Type B pancreatic cell (in vitro differentiated cells): Measurements from ENCODE around the gene TBCB. TPM values are rescaled to one million over a fixed set of nuclear protein-coding genes. Genes with fewer than 3 reads are reported as not detected.
A peak's percentile ranks its signal among the peaks of the same experiment; 100 is the strongest.

ENCODE experiments used
- DNase-seq: peaks from one replicate; pipeline ENCODE4 v3.0.0; 2021; ENCODE audit warnings: mixed read lengths; ENCODE audit not compliant: unreplicated experiment; ENCODE audit errors: extremely low spot score
- H3K27ac Mint-ChIP-seq: 2 replicates; pipeline ENCODE4 v1.8.0; 2021; ENCODE audit warnings: mild to moderate bottlenecking, mixed read lengths
- H3K27me3 Mint-ChIP-seq: 2 replicates; pipeline ENCODE4 v1.8.0; 2021; ENCODE audit warnings: mixed read lengths
- H3K36me3 Mint-ChIP-seq: 2 replicates; pipeline ENCODE4 v1.8.0; 2021; ENCODE audit warnings: mixed read lengths
- H3K4me1 Mint-ChIP-seq: one replicate; pipeline ENCODE4 v1.8.0; 2021; ENCODE audit warnings: mixed read lengths; ENCODE audit not compliant: unreplicated experiment
- H3K4me3 Mint-ChIP-seq: 2 replicates; pipeline ENCODE4 v1.8.0; 2021; ENCODE audit warnings: mild to moderate bottlenecking, mixed read lengths
- H3K9me3 Mint-ChIP-seq: 2 replicates; pipeline ENCODE4 v1.8.0; 2021; ENCODE audit warnings: mixed read lengths
- total RNA-seq: library from RNA; stranded (reverse); gene quantifications from 2 replicates; pipeline ENCODE4 v1.2.1, GENCODE V29; 2021; ENCODE audit warnings: low replicate concordance
- TF ChIP-seq, protein P1 (sequence below): fragments of 200-600 bp; sonication (generic); conservative IDR thresholded peaks from 2 replicates; pipeline ENCODE4 v1.5.0; 2021; ENCODE audit warnings: antibody characterized with exemption, mild to moderate bottlenecking

The TBCB gene
- total RNA-seq, 1 donor from 2014 or later: 148 TPM

DNA sequence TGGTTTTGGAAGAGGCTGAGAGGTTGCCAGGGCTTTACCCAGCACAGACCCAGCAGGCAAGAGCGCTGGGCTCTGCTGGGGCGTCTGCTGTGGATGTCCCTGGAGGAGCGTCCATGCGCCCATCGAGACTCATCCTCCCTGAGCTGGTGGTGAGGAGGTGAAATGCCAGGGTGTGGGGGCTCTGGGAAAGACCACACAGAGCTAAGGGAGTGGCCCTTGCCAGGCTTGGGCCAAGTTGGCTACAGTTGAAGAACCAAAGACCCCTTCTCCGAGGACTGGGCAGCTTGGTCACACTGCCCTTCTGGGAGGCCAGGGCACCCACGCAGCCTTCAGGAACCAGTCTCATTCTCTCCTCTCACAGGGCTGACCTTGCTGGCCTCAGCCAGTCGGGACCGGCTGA is 28.9 kb upstream of the TBCB start:
- TF ChIP-seq, protein P1, sequence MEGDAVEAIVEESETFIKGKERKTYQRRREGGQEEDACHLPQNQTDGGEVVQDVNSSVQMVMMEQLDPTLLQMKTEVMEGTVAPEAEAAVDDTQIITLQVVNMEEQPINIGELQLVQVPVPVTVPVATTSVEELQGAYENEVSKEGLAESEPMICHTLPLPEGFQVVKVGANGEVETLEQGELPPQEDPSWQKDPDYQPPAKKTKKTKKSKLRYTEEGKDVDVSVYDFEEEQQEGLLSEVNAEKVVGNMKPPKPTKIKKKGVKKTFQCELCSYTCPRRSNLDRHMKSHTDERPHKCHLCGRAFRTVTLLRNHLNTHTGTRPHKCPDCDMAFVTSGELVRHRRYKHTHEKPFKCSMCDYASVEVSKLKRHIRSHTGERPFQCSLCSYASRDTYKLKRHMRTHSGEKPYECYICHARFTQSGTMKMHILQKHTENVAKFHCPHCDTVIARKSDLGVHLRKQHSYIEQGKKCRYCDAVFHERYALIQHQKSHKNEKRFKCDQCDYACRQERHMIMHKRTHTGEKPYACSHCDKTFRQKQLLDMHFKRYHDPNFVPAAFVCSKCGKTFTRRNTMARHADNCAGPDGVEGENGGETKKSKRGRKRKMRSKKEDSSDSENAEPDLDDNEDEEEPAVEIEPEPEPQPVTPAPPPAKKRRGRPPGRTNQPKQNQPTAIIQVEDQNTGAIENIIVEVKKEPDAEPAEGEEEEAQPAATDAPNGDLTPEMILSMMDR: no peak
- no peaks in the 10 kb centered on the region for H3K9me3 Mint-ChIP-seq
- H3K4me1 Mint-ChIP-seq: no peaks in the 10 kb centered on the region
- no peaks in the 10 kb centered on the region for H3K27me3 Mint-ChIP-seq
- H3K27ac Mint-ChIP-seq: no peak overlapping the region
- DNase-seq: no peak
- no peak overlapping the region for H3K4me3 Mint-ChIP-seq
- H3K36me3 Mint-ChIP-seq: peaks cover 3% of the 10 kb centered on the region

DNA sequence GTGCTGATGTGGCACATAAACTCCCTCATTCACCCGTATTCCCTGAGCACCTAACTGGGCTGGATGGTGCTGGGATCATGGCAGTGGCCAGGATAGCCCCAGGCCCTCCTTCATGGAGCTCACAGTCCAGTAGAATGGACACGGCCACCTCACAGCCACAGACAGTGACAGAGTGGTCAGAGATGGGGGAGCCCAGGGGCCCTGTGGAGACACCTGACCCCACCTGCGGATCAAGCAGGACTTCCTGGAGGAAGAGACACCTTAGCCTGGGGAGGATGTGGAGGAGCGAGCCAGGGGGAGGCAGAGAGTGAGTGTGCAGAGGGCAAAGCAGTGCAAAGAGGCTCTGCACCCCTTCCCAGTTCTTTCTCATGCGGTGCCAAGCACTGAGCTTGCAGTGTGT is 25.4 kb upstream of the TBCB start:
- Mint-ChIP-seq H3K36me3 (peaks cover 3% of the 10 kb centered on the region), H3K27me3 (no peaks in the 10 kb centered on the region), H3K27ac (no peak overlapping the region), H3K4me3 (no peak overlapping the region), H3K4me1 (no peaks in the 10 kb centered on the region), H3K9me3 (no peaks in the 10 kb centered on the region)
- TF ChIP-seq, protein P1: no peak
- no peak for DNase-seq

DNA sequence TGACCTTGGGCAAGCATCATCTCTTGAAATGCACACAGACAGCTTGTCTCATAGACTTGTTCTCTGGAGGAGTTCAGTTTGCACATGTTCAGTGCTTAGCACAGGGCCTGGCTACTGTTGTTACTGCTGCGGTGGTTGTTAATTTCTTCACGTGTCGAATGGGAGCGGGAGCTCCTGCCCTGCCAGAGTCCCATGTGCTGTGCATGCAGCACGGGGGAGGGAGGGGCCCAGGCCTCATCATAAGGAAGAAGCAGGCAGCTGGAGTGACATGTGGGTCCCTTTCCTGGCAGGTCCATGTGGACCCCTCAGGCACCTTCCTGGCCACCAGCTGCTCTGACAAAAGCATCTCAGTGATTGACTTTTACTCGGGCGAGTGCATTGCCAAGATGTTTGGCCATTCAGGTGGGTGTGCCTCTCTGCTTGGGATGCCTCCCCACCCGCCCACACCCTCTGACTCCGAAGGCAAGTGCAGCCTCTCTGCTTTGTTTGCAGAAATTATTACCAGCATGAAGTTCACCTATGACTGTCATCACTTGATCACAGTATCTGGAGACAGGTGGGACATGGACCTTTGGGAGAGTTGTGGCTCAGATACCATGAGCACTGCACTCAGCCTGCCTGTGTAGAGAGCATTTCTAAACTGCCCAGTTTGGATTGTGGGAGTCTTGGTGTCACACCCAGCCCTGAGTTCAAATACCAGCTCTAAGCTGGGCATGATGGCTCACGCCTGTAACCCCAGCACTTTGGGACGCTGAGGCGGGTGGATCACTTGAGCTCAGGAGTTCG is 24.2 kb upstream of the TBCB start:
- DNase-seq: no peak
- Mint-ChIP-seq H3K4me3 (no peak overlapping the region), H3K9me3 (no peaks in the 10 kb centered on the region), H3K27me3 (no peaks in the 10 kb centered on the region), H3K27ac (peak overlapping the region; percentile 73), H3K36me3 (peaks cover 3% of the 10 kb centered on the region), H3K4me1 (no peaks in the 10 kb centered on the region)
- TF ChIP-seq, protein P1: no peak

DNA sequence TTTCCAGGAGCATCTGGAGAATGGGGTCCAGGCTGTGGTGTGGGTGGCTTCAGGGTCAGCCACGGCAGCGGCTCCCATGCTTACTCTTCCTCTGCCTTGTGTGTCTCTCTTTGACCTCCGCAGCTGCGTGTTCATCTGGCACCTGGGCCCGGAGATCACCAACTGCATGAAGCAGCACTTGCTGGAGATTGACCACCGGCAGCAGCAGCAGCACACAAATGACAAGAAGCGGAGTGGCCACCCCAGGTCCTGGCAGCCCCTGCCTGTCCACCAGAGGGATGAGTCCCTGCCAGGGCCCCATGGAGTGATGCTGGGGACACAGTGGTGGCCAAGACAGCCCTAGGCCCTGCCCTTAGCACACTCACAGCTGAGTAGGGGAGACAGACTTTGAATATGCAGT is 22.7 kb upstream of the TBCB start:
- no peak for DNase-seq
- Mint-ChIP-seq H3K4me1 (no peaks in the 10 kb centered on the region), H3K36me3 (peaks cover 3% of the 10 kb centered on the region), H3K4me3 (no peak overlapping the region), H3K27ac (no peak overlapping the region), H3K27me3 (no peaks in the 10 kb centered on the region), H3K9me3 (no peaks in the 10 kb centered on the region)
- TF ChIP-seq, protein P1: no peak

DNA sequence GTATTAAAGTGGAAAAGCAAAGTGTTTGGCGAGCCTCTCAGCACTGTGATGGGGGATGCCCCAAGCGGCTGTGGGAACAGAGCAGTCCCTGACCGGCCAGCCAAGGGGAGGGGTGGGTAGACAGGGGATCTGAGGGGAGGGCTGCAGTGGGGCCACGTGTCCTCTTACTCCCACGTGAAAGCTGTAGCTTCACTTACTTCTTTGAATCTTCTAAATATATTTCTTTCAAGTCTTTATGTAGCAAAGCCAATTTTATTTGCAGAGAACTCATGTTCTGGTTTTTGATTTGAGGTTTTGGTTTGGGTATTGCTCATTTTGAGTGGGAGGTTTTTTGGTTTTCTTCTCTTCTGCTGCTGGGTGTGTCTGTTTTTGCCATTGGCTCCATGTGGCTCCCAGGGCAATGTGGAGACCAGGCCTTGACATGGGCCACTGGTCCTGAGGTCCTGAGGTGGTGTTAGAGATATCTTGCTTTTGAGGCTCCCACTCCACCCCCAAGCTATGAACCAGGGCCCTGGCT is 22.1 kb upstream of the TBCB start:
- Mint-ChIP-seq H3K36me3 (peaks cover 3% of the 10 kb centered on the region), H3K4me1 (no peaks in the 10 kb centered on the region), H3K27ac (no peak overlapping the region), H3K9me3 (no peaks in the 10 kb centered on the region), H3K4me3 (no peak overlapping the region), H3K27me3 (no peaks in the 10 kb centered on the region)
- no peak for DNase-seq
- TF ChIP-seq, protein P1: no peak
